ENCODE results near the gene TRIM9. TPM values are rescaled to one million over a fixed set of nuclear protein-coding genes. Genes with fewer than 3 reads are reported as not detected.

The TRIM9 gene
- total RNA-seq, 1 donor from 2014 or later: 2.2 TPM

GRCh38 chr14:51014625-51015024, 80.3 kb downstream of the TRIM9 start:
- no peak for DNase-seq (ENCODE audit: extremely low spot score in 2 of 2)
- H3K36me3 ChIP-seq: no peaks in the 10 kb centered on the region
- H3K4me1 ChIP-seq: peaks cover 6% of the 10 kb centered on the region
- H3K4me3 ChIP-seq: no peak overlapping the region
- no peak overlapping the region for H3K27ac ChIP-seq
- intact Hi-C loops (cut with DNase I): no loop called here
- TF ChIP-seq CTCF (IDR thresholded peaks at IDR 0.05) (no peak), POLR2A (IDR thresholded peaks at IDR 0.05) (no peak)
- H3K9me3 ChIP-seq: no peaks in the 10 kb centered on the region
- no peaks in the 10 kb centered on the region for H3K27me3 ChIP-seq

DNA sequence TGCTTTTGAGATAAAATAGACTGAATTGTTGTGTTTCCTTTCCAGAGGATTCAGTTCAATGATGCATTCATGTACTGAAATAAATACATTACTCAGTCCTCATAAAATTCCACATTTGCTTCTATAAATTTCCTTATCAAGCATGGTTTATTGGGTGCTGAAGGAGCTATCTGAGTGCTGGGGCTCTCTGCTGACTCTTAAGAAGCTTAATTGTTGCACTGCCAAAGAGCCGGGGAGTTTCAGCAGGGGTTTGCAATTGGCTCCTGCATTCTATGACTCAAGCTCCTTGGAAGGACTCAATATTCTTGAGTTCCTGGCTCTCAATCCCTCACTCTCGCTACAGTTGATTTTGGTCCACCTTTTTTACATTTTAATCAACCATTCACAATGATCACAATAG, 80.8 kb downstream of the TRIM9 start:
- TF ChIP-seq CTCF (IDR thresholded peaks at IDR 0.05): no peak
- TF ChIP-seq POLR2A (IDR thresholded peaks at IDR 0.05): no peak
- no peak for TF ChIP-seq POLR2AphosphoS5 (IDR thresholded peaks at IDR 0.05; ENCODE audit: insufficient read depth in 1 of 2, low read depth in 1 of 2)
- H3K4me1 ChIP-seq: peaks cover 10% of the 10 kb centered on the region
- no peak for DNase-seq (ENCODE audit: extremely low spot score in 2 of 2)
- intact Hi-C loops (cut with DNase I): no loop called here
- no peaks in the 10 kb centered on the region for H3K27me3 ChIP-seq
- H3K4me3 ChIP-seq: no peak overlapping the region
- H3K36me3 ChIP-seq: no peaks in the 10 kb centered on the region
- no peaks in the 10 kb centered on the region for H3K9me3 ChIP-seq
- H3K27ac ChIP-seq: no peak overlapping the region

- H3K4me3 ChIP-seq: no peak overlapping the region
- H3K9me3 ChIP-seq: no peaks in the 10 kb centered on the region
- no peaks in the 10 kb centered on the region for H3K36me3 ChIP-seq
- intact Hi-C loops (cut with DNase I): no loop called here
- TF ChIP-seq CTCF (IDR thresholded peaks at IDR 0.05): no peak
- no peak for TF ChIP-seq POLR2AphosphoS5 (IDR thresholded peaks at IDR 0.05; ENCODE audit: insufficient read depth in 1 of 2, low read depth in 1 of 2)
- no peak for TF ChIP-seq POLR2A (IDR thresholded peaks at IDR 0.05)
- H3K27me3 ChIP-seq: no peaks in the 10 kb centered on the region
- no peak overlapping the region for H3K27ac ChIP-seq
- no peak for DNase-seq (ENCODE audit: extremely low spot score in 2 of 2)
- peaks cover 22% of the 10 kb centered on the region for H3K4me1 ChIP-seq
Measured at GRCh38 chr14:51012055-51012454, 82.8 kb downstream of the TRIM9 start.

DNA sequence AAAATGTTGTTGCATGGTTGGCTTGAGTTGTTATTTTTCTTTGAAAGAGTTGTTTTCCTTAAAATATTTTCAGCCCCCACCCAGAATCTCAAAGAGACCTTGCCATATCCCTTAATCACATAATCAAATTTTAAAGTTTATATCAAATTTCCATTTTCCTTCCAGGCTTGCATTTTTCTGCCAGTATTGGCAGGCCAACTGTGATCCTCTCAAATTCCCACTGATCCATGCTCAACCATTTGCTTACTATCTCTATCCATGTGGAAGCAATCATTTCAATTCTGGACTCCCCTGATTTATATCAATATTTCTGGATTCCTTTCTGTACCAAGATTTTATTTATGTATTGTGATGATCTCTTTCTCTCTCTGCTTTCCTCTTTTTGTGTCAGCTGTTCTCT, 86.5 kb downstream of the TRIM9 start:
- DNase-seq (ENCODE audit: extremely low spot score in 2 of 2): no peak
- TF ChIP-seq CTCF (IDR thresholded peaks at IDR 0.05) (no peak), POLR2AphosphoS5 (IDR thresholded peaks at IDR 0.05; ENCODE audit: insufficient read depth in 1 of 2, low read depth in 1 of 2) (no peak), POLR2A (IDR thresholded peaks at IDR 0.05) (no peak)

DNA sequence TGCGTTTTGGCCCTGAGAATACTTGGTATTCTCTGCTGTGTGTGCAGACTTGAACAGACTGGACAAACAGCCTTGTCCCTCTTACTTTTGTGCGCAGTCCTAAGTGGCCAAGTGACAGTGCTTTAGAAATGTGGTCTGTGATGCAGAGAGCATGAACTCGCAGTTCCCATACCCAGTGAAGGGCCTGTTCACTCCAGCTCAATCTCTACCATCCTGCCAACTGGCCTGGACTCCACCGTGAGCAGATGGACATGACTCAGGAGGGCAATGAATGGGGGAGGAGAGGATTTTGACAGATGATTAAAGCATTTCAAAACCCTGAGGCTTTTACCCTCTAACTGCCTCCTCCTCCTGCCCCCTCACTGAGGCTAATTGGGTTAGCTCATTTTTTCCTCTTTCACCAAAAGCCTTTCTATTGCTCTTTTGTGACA, 88.1 kb downstream of the TRIM9 start:
- Histone ChIP-seq H3K27ac (peak overlapping the region; percentile 23), H3K9me3 (no peaks in the 10 kb centered on the region)

More for the DNA sequence above, 86.5 kb downstream of the TRIM9 start:
- Histone ChIP-seq H3K9me3 (no peaks in the 10 kb centered on the region), H3K27me3 (no peaks in the 10 kb centered on the region), H3K4me3 (no peak overlapping the region), H3K36me3 (no peaks in the 10 kb centered on the region), H3K4me1 (peaks cover 27% of the 10 kb centered on the region), H3K27ac (no peak overlapping the region)
- intact Hi-C loops (cut with DNase I): no loop called here

More for the DNA sequence above, 88.1 kb downstream of the TRIM9 start:
- no peaks in the 10 kb centered on the region for H3K36me3 ChIP-seq
- DNase-seq (ENCODE audit: extremely low spot score in 2 of 2): no peak
- H3K4me1 ChIP-seq: peaks cover 27% of the 10 kb centered on the region
- H3K4me3 ChIP-seq: no peak overlapping the region
- TF ChIP-seq CTCF (IDR thresholded peaks at IDR 0.05) (no peak), POLR2A (IDR thresholded peaks at IDR 0.05) (no peak), POLR2AphosphoS5 (IDR thresholded peaks at IDR 0.05; ENCODE audit: insufficient read depth in 1 of 2, low read depth in 1 of 2) (no peak)
- H3K27me3 ChIP-seq: no peaks in the 10 kb centered on the region
- intact Hi-C loops (cut with DNase I): no loop called here

All from vagina (tissue), 2 donors.